HG02973 (cell line): ENCODE results near the gene STUM.
"Not testable (repeated sequence)": the region's sequence is repeated elsewhere in the genome, so short reads cannot be mapped to it uniquely, and the experiment has no call there.

Source experiments
- ATAC-seq: cut with Tn5 transposase; IDR thresholded peaks from one replicate; pipeline ENCODE4 v1.9.1; 2021; ENCODE audit warnings: moderate library complexity; ENCODE audit not compliant: unreplicated experiment

Gene STUM

GRCh38 chr1:226579781-226580323 is 31.3 kb downstream of the STUM start:
- no peak for ATAC-seq

GRCh38 chr1:226580625-226581270 is 32.2 kb downstream of the STUM start:
- ATAC-seq: no peak

- no peak for ATAC-seq
Observed at GRCh38 chr1:226581650-226582330, 33.2 kb downstream of the STUM start.

- ATAC-seq: no peak
Observed at GRCh38 chr1:226582966-226583365, 34.4 kb downstream of the STUM start.

- no peak for ATAC-seq
Observed at GRCh38 chr1:226584164-226584563, 35.6 kb downstream of the STUM start.

GRCh38 chr1:226586116-226586515 is 37.6 kb downstream of the STUM start:
- ATAC-seq: no peak

GRCh38 chr1:226586650-226587422 is 38.3 kb downstream of the STUM start:
- ATAC-seq: no peak

GRCh38 chr1:226588484-226588883 is 39.9 kb downstream of the STUM start:
- ATAC-seq: no peak

GRCh38 chr1:226589008-226589733 is 40.6 kb downstream of the STUM start:
- ATAC-seq: no peak

GRCh38 chr1:226590614-226591013 is 42.0 kb downstream of the STUM start:
- ATAC-seq: no peak

GRCh38 chr1:226593541-226593940 is 45.0 kb downstream of the STUM start:
- ATAC-seq: no peak

GRCh38 chr1:226596531-226597165 is 48.1 kb downstream of the STUM start:
- ATAC-seq: no peak

- ATAC-seq: no peak
Observed at GRCh38 chr1:226597616-226598454, 49.3 kb downstream of the STUM start.

GRCh38 chr1:226598455-226598849 is 49.9 kb downstream of the STUM start:
- no peak for ATAC-seq

- ATAC-seq: not testable (repeated sequence)
Observed at GRCh38 chr1:226598955-226599354, 50.4 kb downstream of the STUM start.

GRCh38 chr1:226599636-226600238 is 51.2 kb downstream of the STUM start:
- ATAC-seq: no peak

- no peak for ATAC-seq
Observed at GRCh38 chr1:226600254-226600653, 51.7 kb downstream of the STUM start.

- ATAC-seq: no peak
Observed at GRCh38 chr1:226601456-226601855, 52.9 kb downstream of the STUM start.
